ENCODE measurements around the gene PGM5. TPM values are rescaled to one million over a fixed set of nuclear protein-coding genes. Genes with fewer than 3 reads are reported as not detected.

The PGM5 gene
- total RNA-seq, 1 donor from 2014 or later = 9.8 TPM

GRCh38 chr9:68447611-68448010, 91.2 kb downstream of the PGM5 start:
- H3K27me3 Mint-ChIP-seq (ENCODE audit: low read depth) = no peaks in the 10 kb centered on the region
- no peaks in the 10 kb centered on the region for H3K36me3 Mint-ChIP-seq
- H3K9me3 Mint-ChIP-seq = peaks cover 4% of the 10 kb centered on the region
- TF ChIP-seq CTCF (IDR thresholded peaks at IDR 0.05; ENCODE audit: unreplicated experiment) = no peak
- H3K4me1 Mint-ChIP-seq = peaks cover 22% of the 10 kb centered on the region
- H3K4me3 Mint-ChIP-seq = no peak overlapping the region
- no peak for DNase-seq (ENCODE audit: low spot score in 2 of 2, unreplicated experiment in 2 of 2)
- H3K27ac Mint-ChIP-seq = no peak overlapping the region

- Mint-ChIP-seq H3K36me3 (no peaks in the 10 kb centered on the region), H3K4me1 (peaks cover 18% of the 10 kb centered on the region), H3K27ac (no peak overlapping the region), H3K4me3 (no peak overlapping the region), H3K27me3 (ENCODE audit: low read depth) (no peaks in the 10 kb centered on the region), H3K9me3 (no peaks in the 10 kb centered on the region)
- no peak for DNase-seq (ENCODE audit: low spot score in 2 of 2, unreplicated experiment in 2 of 2)
- no peak for TF ChIP-seq CTCF (IDR thresholded peaks at IDR 0.05; ENCODE audit: unreplicated experiment)
These were observed 98.3 kb downstream of the PGM5 start for GRCh38 chr9:68454579-68455334.

- H3K27me3 Mint-ChIP-seq (ENCODE audit: low read depth) = no peaks in the 10 kb centered on the region
- H3K36me3 Mint-ChIP-seq = no peaks in the 10 kb centered on the region
- H3K27ac Mint-ChIP-seq = no peak overlapping the region
- TF ChIP-seq CTCF (IDR thresholded peaks at IDR 0.05; ENCODE audit: unreplicated experiment) = no peak
- DNase-seq (ENCODE audit: low spot score in 2 of 2, unreplicated experiment in 2 of 2) = no peak
- H3K9me3 Mint-ChIP-seq = no peaks in the 10 kb centered on the region
- H3K4me3 Mint-ChIP-seq = no peak overlapping the region
- H3K4me1 Mint-ChIP-seq = peaks cover 16% of the 10 kb centered on the region
These were observed 99.0 kb downstream of the PGM5 start for GRCh38 chr9:68455451-68455850.

- no peak for DNase-seq (ENCODE audit: low spot score in 2 of 2, unreplicated experiment in 2 of 2)
- Mint-ChIP-seq H3K9me3 (no peaks in the 10 kb centered on the region), H3K4me3 (no peak overlapping the region), H3K27ac (no peak overlapping the region), H3K4me1 (peaks cover 22% of the 10 kb centered on the region), H3K27me3 (ENCODE audit: low read depth) (no peaks in the 10 kb centered on the region), H3K36me3 (no peaks in the 10 kb centered on the region)
- TF ChIP-seq CTCF (IDR thresholded peaks at IDR 0.05; ENCODE audit: unreplicated experiment) = no peak
These were observed 101.4 kb downstream of the PGM5 start for GRCh38 chr9:68457803-68458202.

- TF ChIP-seq CTCF (IDR thresholded peaks at IDR 0.05; ENCODE audit: unreplicated experiment) = no peak
- Mint-ChIP-seq H3K27me3 (ENCODE audit: low read depth) (no peaks in the 10 kb centered on the region), H3K4me1 (peaks cover 23% of the 10 kb centered on the region), H3K27ac (no peak overlapping the region), H3K4me3 (no peak overlapping the region), H3K36me3 (no peaks in the 10 kb centered on the region), H3K9me3 (no peaks in the 10 kb centered on the region)
- DNase-seq (ENCODE audit: low spot score in 2 of 2, unreplicated experiment in 2 of 2) = no peak
These were observed 102.5 kb downstream of the PGM5 start for GRCh38 chr9:68458918-68459317.

All from mesothelial cell of epicardium (in vitro differentiated cells).